ENCODE results near the gene ROBO1.

DNA sequence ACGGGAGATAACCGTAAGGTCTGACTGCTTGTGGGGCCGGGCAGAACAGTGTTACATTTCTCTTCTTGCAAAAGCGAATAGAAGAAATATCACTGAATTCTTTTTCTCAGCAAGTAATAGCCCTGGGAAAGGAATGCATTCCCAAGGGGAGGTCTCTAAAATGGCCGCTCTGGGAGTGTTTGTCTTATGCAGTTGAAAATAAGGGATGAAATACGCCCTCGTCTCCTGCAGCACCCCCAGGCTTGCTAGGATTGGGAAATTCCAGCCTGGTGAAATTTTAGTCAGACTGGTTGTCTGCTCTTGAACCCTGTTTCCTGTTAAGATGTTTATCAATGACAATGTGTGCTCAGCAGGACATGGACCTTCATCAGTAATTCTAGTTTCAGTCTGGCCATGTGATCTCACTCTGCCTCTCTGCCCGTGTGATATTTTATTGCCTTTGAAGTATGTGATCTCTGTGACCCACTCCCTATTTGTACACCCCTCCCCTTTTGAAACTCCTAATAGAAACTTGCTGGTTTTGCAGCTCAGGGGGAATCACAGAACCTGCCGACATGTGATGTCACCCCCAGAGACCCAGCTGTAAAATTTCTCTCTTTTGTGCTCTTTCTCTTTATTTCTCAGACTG is 715.6 kb downstream of the ROBO1 start:
- TF ChIP-seq POLR2A (IDR thresholded peaks at IDR 0.05) = no peak
- TF ChIP-seq, protein P1, sequence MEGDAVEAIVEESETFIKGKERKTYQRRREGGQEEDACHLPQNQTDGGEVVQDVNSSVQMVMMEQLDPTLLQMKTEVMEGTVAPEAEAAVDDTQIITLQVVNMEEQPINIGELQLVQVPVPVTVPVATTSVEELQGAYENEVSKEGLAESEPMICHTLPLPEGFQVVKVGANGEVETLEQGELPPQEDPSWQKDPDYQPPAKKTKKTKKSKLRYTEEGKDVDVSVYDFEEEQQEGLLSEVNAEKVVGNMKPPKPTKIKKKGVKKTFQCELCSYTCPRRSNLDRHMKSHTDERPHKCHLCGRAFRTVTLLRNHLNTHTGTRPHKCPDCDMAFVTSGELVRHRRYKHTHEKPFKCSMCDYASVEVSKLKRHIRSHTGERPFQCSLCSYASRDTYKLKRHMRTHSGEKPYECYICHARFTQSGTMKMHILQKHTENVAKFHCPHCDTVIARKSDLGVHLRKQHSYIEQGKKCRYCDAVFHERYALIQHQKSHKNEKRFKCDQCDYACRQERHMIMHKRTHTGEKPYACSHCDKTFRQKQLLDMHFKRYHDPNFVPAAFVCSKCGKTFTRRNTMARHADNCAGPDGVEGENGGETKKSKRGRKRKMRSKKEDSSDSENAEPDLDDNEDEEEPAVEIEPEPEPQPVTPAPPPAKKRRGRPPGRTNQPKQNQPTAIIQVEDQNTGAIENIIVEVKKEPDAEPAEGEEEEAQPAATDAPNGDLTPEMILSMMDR (IDR thresholded peaks at IDR 0.05) = no peak
